ENCODE results near the gene AK6. TPM values are rescaled to one million over a fixed set of nuclear protein-coding genes. Genes with fewer than 3 reads are reported as not detected.

The AK6 gene
- total RNA-seq, 1 donor = 19.9 TPM

- H2AFZ ChIP-seq (ENCODE audit: low read length) = no peak overlapping the region
- H3K27ac ChIP-seq (ENCODE audit: low read depth, low read length) = no peak overlapping the region
- no peak overlapping the region for H3K4me3 ChIP-seq (ENCODE audit: insufficient read depth, low read length)
- H3K9me3 ChIP-seq (ENCODE audit: low read depth, low read length) = no peaks in the 10 kb centered on the region
- peaks cover 70% of the 10 kb centered on the region for H3K79me2 ChIP-seq (ENCODE audit: insufficient read depth, low read length)
- TF ChIP-seq, protein P1, sequence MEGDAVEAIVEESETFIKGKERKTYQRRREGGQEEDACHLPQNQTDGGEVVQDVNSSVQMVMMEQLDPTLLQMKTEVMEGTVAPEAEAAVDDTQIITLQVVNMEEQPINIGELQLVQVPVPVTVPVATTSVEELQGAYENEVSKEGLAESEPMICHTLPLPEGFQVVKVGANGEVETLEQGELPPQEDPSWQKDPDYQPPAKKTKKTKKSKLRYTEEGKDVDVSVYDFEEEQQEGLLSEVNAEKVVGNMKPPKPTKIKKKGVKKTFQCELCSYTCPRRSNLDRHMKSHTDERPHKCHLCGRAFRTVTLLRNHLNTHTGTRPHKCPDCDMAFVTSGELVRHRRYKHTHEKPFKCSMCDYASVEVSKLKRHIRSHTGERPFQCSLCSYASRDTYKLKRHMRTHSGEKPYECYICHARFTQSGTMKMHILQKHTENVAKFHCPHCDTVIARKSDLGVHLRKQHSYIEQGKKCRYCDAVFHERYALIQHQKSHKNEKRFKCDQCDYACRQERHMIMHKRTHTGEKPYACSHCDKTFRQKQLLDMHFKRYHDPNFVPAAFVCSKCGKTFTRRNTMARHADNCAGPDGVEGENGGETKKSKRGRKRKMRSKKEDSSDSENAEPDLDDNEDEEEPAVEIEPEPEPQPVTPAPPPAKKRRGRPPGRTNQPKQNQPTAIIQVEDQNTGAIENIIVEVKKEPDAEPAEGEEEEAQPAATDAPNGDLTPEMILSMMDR (IDR thresholded peaks at IDR 0.05; ENCODE audit: extremely low read depth, low read depth, low read length) = no peak
- H3K4me2 ChIP-seq (ENCODE audit: insufficient read depth, low read length) = no peak overlapping the region
- no peaks in the 10 kb centered on the region for H3K27me3 ChIP-seq (ENCODE audit: insufficient read depth, low read length)
- no peak for DNase-seq (ENCODE audit: insufficient read length, low spot score, missing footprints)
- peaks cover 20% of the 10 kb centered on the region for H3K36me3 ChIP-seq (ENCODE audit: insufficient read depth, low read length)
- H4K20me1 ChIP-seq (ENCODE audit: insufficient read depth, low read length) = peaks cover 2% of the 10 kb centered on the region
- no peaks in the 10 kb centered on the region for H3K4me1 ChIP-seq (ENCODE audit: insufficient read depth, low read length)
Measured at GRCh38 chr5:69359699-69360098, 9.6 kb downstream of the AK6 start.

DNA sequence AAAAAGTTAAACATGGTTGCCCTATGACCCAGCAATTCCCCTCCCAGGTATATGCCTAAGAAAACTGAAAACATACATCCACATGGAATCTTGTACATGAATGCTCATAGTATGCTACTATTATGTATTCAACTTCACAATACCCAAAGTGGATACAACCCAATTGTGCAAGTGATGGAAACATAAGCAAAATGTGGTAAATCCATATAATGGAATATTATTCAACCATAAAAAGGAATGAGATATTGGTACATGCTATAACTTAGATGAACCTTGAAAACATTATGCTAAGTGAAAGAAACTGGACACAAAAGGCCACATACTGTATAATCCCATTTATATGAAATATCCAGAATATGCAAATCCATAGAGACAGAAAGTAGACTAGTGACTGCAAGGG lies 18.7 kb downstream of the AK6 start:
- no peak for DNase-seq (ENCODE audit: insufficient read length, low spot score, missing footprints)
- TF ChIP-seq, protein P1 (IDR thresholded peaks at IDR 0.05; ENCODE audit: extremely low read depth, low read depth, low read length) = no peak
- H3K4me2 ChIP-seq (ENCODE audit: insufficient read depth, low read length) = no peak overlapping the region
- no peaks in the 10 kb centered on the region for H3K4me1 ChIP-seq (ENCODE audit: insufficient read depth, low read length)
- no peak overlapping the region for H2AFZ ChIP-seq (ENCODE audit: low read length)
- H3K27ac ChIP-seq (ENCODE audit: low read depth, low read length) = no peak overlapping the region
- no peaks in the 10 kb centered on the region for H4K20me1 ChIP-seq (ENCODE audit: insufficient read depth, low read length)
- peaks cover 3% of the 10 kb centered on the region for H3K79me2 ChIP-seq (ENCODE audit: insufficient read depth, low read length)
- H3K36me3 ChIP-seq (ENCODE audit: insufficient read depth, low read length) = peaks cover 32% of the 10 kb centered on the region
- no peak overlapping the region for H3K4me3 ChIP-seq (ENCODE audit: insufficient read depth, low read length)
- H3K27me3 ChIP-seq (ENCODE audit: insufficient read depth, low read length) = no peaks in the 10 kb centered on the region
- no peaks in the 10 kb centered on the region for H3K9me3 ChIP-seq (ENCODE audit: low read depth, low read length)

DNA sequence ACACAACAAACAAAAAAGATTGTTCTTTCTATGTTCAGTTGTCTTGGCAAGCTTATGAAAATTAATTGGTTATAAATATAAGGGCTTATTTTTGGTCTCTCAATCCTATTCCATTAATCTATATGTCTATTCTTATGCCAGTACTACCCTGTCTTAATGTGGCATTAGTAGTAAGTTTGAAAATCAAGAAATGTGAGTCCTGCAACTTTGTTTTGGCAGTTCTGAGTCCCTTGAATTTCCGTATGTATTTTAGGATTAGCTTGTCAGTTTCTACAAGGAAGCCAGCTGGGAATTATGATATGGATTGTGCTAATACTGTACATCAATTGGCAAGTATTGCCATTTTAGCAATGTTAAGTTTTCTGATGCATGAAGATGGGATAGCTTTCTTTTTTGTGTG lies 26.2 kb downstream of the AK6 start:
- DNase-seq (ENCODE audit: insufficient read length, low spot score, missing footprints) = no peak
- TF ChIP-seq, protein P1 (IDR thresholded peaks at IDR 0.05; ENCODE audit: extremely low read depth, low read depth, low read length) = no peak
- Histone ChIP-seq H3K36me3 (ENCODE audit: insufficient read depth, low read length) (no peaks in the 10 kb centered on the region), H3K27ac (ENCODE audit: low read depth, low read length) (no peak overlapping the region), H3K79me2 (ENCODE audit: insufficient read depth, low read length) (no peaks in the 10 kb centered on the region), H3K4me2 (ENCODE audit: insufficient read depth, low read length) (no peak overlapping the region), H4K20me1 (ENCODE audit: insufficient read depth, low read length) (no peaks in the 10 kb centered on the region), H3K9me3 (ENCODE audit: low read depth, low read length) (no peaks in the 10 kb centered on the region), H2AFZ (ENCODE audit: low read length) (no peak overlapping the region), H3K4me3 (ENCODE audit: insufficient read depth, low read length) (no peak overlapping the region), H3K27me3 (ENCODE audit: insufficient read depth, low read length) (no peaks in the 10 kb centered on the region), H3K4me1 (ENCODE audit: insufficient read depth, low read length) (no peaks in the 10 kb centered on the region)

DNA sequence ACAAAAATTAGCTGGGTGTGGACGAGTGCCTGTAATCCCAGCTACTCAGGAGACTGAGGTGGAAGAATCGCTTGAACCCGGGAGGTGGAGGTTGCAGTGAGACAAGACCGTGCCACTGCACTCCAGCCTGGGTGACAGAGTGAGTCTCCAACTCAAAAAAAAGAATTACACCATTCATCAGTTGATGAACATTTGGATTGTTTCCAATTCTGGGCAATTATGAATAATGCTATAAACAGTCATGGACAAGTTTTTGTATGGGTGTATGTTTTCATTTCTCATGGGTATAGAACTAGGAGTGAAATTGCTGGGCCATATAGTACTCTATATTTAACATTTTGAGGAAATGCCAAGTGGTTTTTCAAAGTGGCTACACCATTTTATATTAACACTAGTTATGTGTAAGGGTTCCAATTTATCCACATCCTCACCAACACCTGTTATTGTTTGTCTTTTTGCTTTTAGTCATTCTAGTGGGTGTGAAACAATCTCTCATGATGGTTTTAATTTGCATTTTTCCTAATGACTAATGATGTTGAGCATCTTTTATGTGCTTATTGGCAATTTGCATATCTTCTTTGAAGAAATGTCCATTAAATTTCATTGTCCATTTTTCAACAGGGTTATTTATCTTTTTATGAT lies 27.7 kb downstream of the AK6 start:
- TF ChIP-seq, protein P1 (IDR thresholded peaks at IDR 0.05; ENCODE audit: extremely low read depth, low read depth, low read length) = no peak
- no peak for DNase-seq (ENCODE audit: insufficient read length, low spot score, missing footprints)
- Histone ChIP-seq H3K36me3 (ENCODE audit: insufficient read depth, low read length) (no peaks in the 10 kb centered on the region), H2AFZ (ENCODE audit: low read length) (no peak overlapping the region), H3K27ac (ENCODE audit: low read depth, low read length) (no peak overlapping the region), H3K4me2 (ENCODE audit: insufficient read depth, low read length) (no peak overlapping the region), H3K9me3 (ENCODE audit: low read depth, low read length) (no peaks in the 10 kb centered on the region), H4K20me1 (ENCODE audit: insufficient read depth, low read length) (no peaks in the 10 kb centered on the region), H3K27me3 (ENCODE audit: insufficient read depth, low read length) (no peaks in the 10 kb centered on the region), H3K4me3 (ENCODE audit: insufficient read depth, low read length) (no peak overlapping the region), H3K4me1 (ENCODE audit: insufficient read depth, low read length) (no peaks in the 10 kb centered on the region), H3K79me2 (ENCODE audit: insufficient read depth, low read length) (no peaks in the 10 kb centered on the region)
